ENCODE data around the gene KIF5B. TPM values are rescaled to one million over a fixed set of nuclear protein-coding genes. Genes with fewer than 3 reads are reported as not detected.

KIF5B gene
- total and polyA plus RNA-seq, 2 experiments from 2014 or later, result 63.5 to 81.8 TPM

DNA sequence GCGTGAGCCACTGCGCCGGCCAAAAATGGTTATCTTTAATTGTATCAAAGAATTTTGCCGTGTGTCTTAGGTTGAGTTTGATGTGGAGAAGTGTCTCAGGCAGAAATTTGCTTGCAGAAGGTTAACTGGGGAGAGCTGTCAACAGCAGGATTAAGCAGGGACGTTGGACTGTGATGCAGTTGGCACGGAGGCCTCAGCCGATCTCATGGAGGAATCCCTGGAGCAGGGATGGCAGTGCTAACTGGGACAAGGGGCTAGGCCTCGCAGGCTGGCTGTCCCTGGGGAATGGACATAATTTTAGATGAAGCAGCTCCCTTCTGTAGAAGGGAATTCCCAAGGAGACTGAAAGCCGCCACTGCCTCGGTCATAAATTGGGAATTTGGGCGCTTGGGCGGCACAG, 12.3 kb upstream of the KIF5B start:
- TF ChIP-seq ZNF114 (CRISPR knock-in tag; IDR thresholded peaks at IDR 0.05) (no peak), EZH2 (IDR thresholded peaks at IDR 0.05; ENCODE audit: low read depth, unreplicated experiment) (no peak), EZH2phosphoT487 (IDR thresholded peaks at IDR 0.05; ENCODE audit: unreplicated experiment) (no peak), POLR2AphosphoS5 (IDR thresholded peaks at IDR 0.05; ENCODE audit: low read depth) (no peak), ZNF331 (CRISPR knock-in tag; IDR thresholded peaks at IDR 0.05; ENCODE audit: low read depth) (no peak), CREB1 (CRISPR knock-in tag; IDR thresholded peaks at IDR 0.05; ENCODE audit: low read depth) (no peak), NANOG (IDR thresholded peaks at IDR 0.05; ENCODE audit: borderline replicate concordance) (no peak), REST (IDR thresholded peaks at IDR 0.05; ENCODE audit: unreplicated experiment) (no peak), STAT1 (IDR thresholded peaks at IDR 0.05; ENCODE audit: unreplicated experiment) (no peak), JUNB (IDR thresholded peaks at IDR 0.05; ENCODE audit: unreplicated experiment) (no peak)
- TF ChIP-seq, protein P1, sequence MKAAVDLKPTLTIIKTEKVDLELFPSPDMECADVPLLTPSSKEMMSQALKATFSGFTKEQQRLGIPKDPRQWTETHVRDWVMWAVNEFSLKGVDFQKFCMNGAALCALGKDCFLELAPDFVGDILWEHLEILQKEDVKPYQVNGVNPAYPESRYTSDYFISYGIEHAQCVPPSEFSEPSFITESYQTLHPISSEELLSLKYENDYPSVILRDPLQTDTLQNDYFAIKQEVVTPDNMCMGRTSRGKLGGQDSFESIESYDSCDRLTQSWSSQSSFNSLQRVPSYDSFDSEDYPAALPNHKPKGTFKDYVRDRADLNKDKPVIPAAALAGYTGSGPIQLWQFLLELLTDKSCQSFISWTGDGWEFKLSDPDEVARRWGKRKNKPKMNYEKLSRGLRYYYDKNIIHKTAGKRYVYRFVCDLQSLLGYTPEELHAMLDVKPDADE (IDR thresholded peaks at IDR 0.05), result no peak
- TF ChIP-seq, protein P2, sequence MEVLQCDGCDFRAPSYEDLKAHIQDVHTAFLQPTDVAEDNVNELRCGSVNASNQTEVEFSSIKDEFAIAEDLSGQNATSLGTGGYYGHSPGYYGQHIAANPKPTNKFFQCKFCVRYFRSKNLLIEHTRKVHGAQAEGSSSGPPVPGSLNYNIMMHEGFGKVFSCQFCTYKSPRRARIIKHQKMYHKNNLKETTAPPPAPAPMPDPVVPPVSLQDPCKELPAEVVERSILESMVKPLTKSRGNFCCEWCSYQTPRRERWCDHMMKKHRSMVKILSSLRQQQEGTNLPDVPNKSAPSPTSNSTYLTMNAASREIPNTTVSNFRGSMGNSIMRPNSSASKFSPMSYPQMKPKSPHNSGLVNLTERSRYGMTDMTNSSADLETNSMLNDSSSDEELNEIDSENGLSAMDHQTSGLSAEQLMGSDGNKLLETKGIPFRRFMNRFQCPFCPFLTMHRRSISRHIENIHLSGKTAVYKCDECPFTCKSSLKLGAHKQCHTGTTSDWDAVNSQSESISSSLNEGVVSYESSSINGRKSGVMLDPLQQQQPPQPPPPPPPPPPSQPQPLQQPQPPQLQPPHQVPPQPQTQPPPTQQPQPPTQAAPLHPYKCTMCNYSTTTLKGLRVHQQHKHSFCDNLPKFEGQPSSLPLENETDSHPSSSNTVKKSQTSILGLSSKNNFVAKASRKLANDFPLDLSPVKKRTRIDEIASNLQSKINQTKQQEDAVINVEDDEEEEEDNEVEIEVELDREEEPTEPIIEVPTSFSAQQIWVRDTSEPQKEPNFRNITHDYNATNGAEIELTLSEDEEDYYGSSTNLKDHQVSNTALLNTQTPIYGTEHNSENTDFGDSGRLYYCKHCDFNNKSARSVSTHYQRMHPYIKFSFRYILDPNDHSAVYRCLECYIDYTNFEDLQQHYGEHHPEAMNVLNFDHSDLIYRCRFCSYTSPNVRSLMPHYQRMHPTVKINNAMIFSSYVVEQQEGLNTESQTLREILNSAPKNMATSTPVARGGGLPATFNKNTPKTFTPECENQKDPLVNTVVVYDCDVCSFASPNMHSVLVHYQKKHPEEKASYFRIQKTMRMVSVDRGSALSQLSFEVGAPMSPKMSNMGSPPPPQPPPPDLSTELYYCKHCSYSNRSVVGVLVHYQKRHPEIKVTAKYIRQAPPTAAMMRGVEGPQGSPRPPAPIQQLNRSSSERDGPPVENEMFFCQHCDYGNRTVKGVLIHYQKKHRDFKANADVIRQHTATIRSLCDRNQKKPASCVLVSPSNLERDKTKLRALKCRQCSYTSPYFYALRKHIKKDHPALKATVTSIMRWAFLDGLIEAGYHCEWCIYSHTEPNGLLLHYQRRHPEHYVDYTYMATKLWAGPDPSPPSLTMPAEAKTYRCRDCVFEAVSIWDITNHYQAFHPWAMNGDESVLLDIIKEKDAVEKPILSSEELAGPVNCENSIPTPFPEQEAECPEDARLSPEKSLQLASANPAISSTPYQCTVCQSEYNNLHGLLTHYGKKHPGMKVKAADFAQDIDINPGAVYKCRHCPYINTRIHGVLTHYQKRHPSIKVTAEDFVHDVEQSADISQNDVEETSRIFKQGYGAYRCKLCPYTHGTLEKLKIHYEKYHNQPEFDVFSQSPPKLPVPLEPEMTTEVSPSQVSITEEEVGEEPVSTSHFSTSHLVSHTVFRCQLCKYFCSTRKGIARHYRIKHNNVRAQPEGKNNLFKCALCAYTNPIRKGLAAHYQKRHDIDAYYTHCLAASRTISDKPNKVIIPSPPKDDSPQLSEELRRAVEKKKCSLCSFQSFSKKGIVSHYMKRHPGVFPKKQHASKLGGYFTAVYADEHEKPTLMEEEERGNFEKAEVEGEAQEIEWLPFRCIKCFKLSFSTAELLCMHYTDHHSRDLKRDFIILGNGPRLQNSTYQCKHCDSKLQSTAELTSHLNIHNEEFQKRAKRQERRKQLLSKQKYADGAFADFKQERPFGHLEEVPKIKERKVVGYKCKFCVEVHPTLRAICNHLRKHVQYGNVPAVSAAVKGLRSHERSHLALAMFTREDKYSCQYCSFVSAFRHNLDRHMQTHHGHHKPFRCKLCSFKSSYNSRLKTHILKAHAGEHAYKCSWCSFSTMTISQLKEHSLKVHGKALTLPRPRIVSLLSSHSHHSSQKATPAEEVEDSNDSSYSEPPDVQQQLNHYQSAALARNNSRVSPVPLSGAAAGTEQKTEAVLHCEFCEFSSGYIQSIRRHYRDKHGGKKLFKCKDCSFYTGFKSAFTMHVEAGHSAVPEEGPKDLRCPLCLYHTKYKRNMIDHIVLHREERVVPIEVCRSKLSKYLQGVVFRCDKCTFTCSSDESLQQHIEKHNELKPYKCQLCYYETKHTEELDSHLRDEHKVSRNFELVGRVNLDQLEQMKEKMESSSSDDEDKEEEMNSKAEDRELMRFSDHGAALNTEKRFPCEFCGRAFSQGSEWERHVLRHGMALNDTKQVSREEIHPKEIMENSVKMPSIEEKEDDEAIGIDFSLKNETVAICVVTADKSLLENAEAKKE (CRISPR knock-in tag; IDR thresholded peaks at IDR 0.05), result no peak
- TF ChIP-seq, protein P3, sequence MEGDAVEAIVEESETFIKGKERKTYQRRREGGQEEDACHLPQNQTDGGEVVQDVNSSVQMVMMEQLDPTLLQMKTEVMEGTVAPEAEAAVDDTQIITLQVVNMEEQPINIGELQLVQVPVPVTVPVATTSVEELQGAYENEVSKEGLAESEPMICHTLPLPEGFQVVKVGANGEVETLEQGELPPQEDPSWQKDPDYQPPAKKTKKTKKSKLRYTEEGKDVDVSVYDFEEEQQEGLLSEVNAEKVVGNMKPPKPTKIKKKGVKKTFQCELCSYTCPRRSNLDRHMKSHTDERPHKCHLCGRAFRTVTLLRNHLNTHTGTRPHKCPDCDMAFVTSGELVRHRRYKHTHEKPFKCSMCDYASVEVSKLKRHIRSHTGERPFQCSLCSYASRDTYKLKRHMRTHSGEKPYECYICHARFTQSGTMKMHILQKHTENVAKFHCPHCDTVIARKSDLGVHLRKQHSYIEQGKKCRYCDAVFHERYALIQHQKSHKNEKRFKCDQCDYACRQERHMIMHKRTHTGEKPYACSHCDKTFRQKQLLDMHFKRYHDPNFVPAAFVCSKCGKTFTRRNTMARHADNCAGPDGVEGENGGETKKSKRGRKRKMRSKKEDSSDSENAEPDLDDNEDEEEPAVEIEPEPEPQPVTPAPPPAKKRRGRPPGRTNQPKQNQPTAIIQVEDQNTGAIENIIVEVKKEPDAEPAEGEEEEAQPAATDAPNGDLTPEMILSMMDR (conservative IDR thresholded peaks at IDR 0.05; ENCODE audit: low read depth in 2 of 2), result no peak
- no peaks in the 10 kb centered on the region for H3K9me2 ChIP-seq (ENCODE audit: insufficient read depth)
- Mint-ChIP-seq H3K4me3 (no peak overlapping the region), H3K27me3 (ENCODE audit: insufficient read depth, low read depth, poor library complexity) (peaks cover 4% of the 10 kb centered on the region), H3K36me3 (ENCODE audit: low read depth) (no peaks in the 10 kb centered on the region), H3K27ac (no peak overlapping the region), H3K4me1 (peaks cover 12% of the 10 kb centered on the region), H3K9me3 (no peaks in the 10 kb centered on the region)
- no peaks in the 10 kb centered on the region for H4K20me1 ChIP-seq (replicated peaks; ENCODE audit: insufficient read depth)
- no peak overlapping the region for H3K4me2 ChIP-seq
- no peaks in the 10 kb centered on the region for H3K79me2 ChIP-seq (replicated peaks; ENCODE audit: insufficient read depth)
- no peaks in the 10 kb centered on the region for H3K27me3 ChIP-seq (ENCODE audit: insufficient read depth)
- no peaks in the 10 kb centered on the region for H3K36me3 ChIP-seq (ENCODE audit: insufficient read depth)
- no peak overlapping the region for H3K4me3 ChIP-seq
- no peak overlapping the region for H3K27ac ChIP-seq (ENCODE audit: low read depth)
- DNase-seq (ENCODE audit: low spot score) (no peak), ATAC-seq (no peak)
- no peaks in the 10 kb centered on the region for H3F3A ChIP-seq (replicated peaks; ENCODE audit: low read depth)
- H3K4me1 ChIP-seq (ENCODE audit: insufficient read depth), result no peaks in the 10 kb centered on the region
- H2AFZ ChIP-seq, result peak overlapping the region; percentile 78; the same call in 1 of the 2 replicates

Measured in GM23338 (cell line).